Lung (tissue), 12 donors: ENCODE measurements around the gene C11orf91. TPM values are rescaled to one million over a fixed set of nuclear protein-coding genes. Genes with fewer than 3 reads are reported as not detected.

Source experiments
- ATAC-seq: fragments of 200-7000 bp; cut with Tn5 transposase; one replicate; pipeline ENCODE4 v1.9.1; 2020; ENCODE audit warnings: moderate number of reproducible peaks; ENCODE audit not compliant: insufficient read depth, low FRiP score
- DNase-seq, 3 donors: peaks; one replicate each; pipeline ENCODE4 v3.0.0-alpha.2; 2013 to 2017
- H3K27ac ChIP-seq, 2 donors: one replicate each; pipeline ENCODE4 v1.5.1; 2013; ENCODE audit warnings: mild to moderate bottlenecking in 2 of 2, moderate library complexity in 2 of 2, control low read depth in 1 of 2, inconsistent platforms in 1 of 2, low read depth in 1 of 2, low read length in 1 of 2
- H3K27me3 ChIP-seq, 3 donors: one replicate each; pipeline ENCODE4 v1.5.1; 2013; ENCODE audit warnings: low read length in 2 of 3; ENCODE audit not compliant: control insufficient read depth in 3 of 3, insufficient read depth in 3 of 3
- H3K36me3 ChIP-seq, 4 donors: one replicate each; pipeline ENCODE4 v1.5.1; 2013; ENCODE audit warnings: low read length in 4 of 4, mild to moderate bottlenecking in 1 of 4, moderate library complexity in 1 of 4; ENCODE audit not compliant: control insufficient read depth in 4 of 4, insufficient read depth in 4 of 4
- H3K4me1 ChIP-seq, 5 donors: one replicate each; pipeline ENCODE4 v1.5.1; 2013; ENCODE audit warnings: low read length in 5 of 5, mild to moderate bottlenecking in 2 of 5, moderate library complexity in 1 of 5; ENCODE audit not compliant: control insufficient read depth in 5 of 5, insufficient read depth in 5 of 5
- H3K4me3 ChIP-seq: one replicate; pipeline ENCODE4 v1.5.1; 2013; ENCODE audit warnings: mild to moderate bottlenecking, control low read depth, moderate library complexity
- H3K9ac ChIP-seq, 2 donors: one replicate each; pipeline ENCODE4 v1.5.1; 2013; ENCODE audit warnings: low read length in 2 of 2, control low read depth in 1 of 2; ENCODE audit not compliant: insufficient read depth in 1 of 2
- H3K9me3 ChIP-seq, 4 donors: one replicate each; pipeline ENCODE4 v1.5.1; 2013; ENCODE audit warnings: low read length in 3 of 4, mild to moderate bottlenecking in 1 of 4, moderate library complexity in 1 of 4; ENCODE audit not compliant: control insufficient read depth in 4 of 4, insufficient read depth in 3 of 4
- CTCF ChIP-seq: IDR thresholded peaks from 2 replicates; pipeline ENCODE4 v1.5.1; 2012; ENCODE audit warnings: mild to moderate bottlenecking; ENCODE audit errors: control extremely low read depth, extremely low read depth
- WGBS, 2 donors: extraction: QIAGEN DNeasy Blood & Tissue Kit; methylation state at CpG; one replicate each; pipeline ENCODE4 v1.1.7; 2013; 5-methylcytosine and 5-hydroxymethylcytosine counted together
- polyA plus RNA-seq, 2 donors: library from polyadenylated mRNA; stranded (reverse); fragments of 200-250 nt; gene quantifications; one replicate each; pipeline ENCODE4 v1.2.1, GENCODE V29; 2013
- total RNA-seq, 2 donors: library from RNA; depleted of rRNA in 1 of 2; stranded (reverse); fragments of >200 nt in 1 of 2; gene quantifications; one replicate each; pipeline ENCODE4 v1.2.1, GENCODE V29; 2014 to 2021
- donor health status: control.
- donor health status: control.
- donor health status: Bipolar disorder and iron deficiency.
- donor health status: healthy.
- donor health status: DM: yes; HTN: yes; CAD: no.

The C11orf91 gene
- total and polyA plus RNA-seq, 4 donors: 0.58 to 3.6 TPM; not detected in 2

GRCh38 chr11:33692541-33692940 is 8.1 kb downstream of the C11orf91 start:
- peak overlapping the region; percentile 69 to 88 for H3K27ac ChIP-seq
- TF ChIP-seq CTCF: no peak
- peak in 2 of 3 donors; percentile 25 to 66 for DNase-seq

GRCh38 chr11:33692013-33692504 is 8.6 kb downstream of the C11orf91 start:
- peak; percentile 52 for ATAC-seq
- H3K9me3 ChIP-seq: no peaks in the 10 kb centered on the region
- peak; percentile 88 to 98 (median 98) for DNase-seq
- no peak overlapping the region for H3K4me3 ChIP-seq
- 25 to 43% methylated on average over 9 of the region's 9 CpGs for WGBS, 2 donors
- no peak for TF ChIP-seq CTCF
- H3K27ac ChIP-seq: peak overlapping the region; percentile 79 to 91
- peak overlapping the region in 1 of 2 donors; percentile 76 for H3K9ac ChIP-seq
- no peaks in the 10 kb centered on the region for H3K36me3 ChIP-seq
- no peaks in the 10 kb centered on the region for H3K27me3 ChIP-seq
- peaks cover 9 to 34% (median 24%) of the 10 kb centered on the region in 5 donors for H3K4me1 ChIP-seq

More at GRCh38 chr11:33692541-33692940, 8.1 kb downstream of the C11orf91 start:
- 56 to 72% methylated on average over 5 of the region's 5 CpGs for WGBS, 2 donors
- no peak for ATAC-seq
- Histone ChIP-seq H3K9me3 (no peaks in the 10 kb centered on the region), H3K9ac (peak overlapping the region in 1 of 2 donors; percentile 76), H3K27me3 (no peaks in the 10 kb centered on the region), H3K4me1 (peaks cover 11 to 34% (median 27%) of the 10 kb centered on the region in 5 donors), H3K36me3 (no peaks in the 10 kb centered on the region), H3K4me3 (no peak overlapping the region)

DNA sequence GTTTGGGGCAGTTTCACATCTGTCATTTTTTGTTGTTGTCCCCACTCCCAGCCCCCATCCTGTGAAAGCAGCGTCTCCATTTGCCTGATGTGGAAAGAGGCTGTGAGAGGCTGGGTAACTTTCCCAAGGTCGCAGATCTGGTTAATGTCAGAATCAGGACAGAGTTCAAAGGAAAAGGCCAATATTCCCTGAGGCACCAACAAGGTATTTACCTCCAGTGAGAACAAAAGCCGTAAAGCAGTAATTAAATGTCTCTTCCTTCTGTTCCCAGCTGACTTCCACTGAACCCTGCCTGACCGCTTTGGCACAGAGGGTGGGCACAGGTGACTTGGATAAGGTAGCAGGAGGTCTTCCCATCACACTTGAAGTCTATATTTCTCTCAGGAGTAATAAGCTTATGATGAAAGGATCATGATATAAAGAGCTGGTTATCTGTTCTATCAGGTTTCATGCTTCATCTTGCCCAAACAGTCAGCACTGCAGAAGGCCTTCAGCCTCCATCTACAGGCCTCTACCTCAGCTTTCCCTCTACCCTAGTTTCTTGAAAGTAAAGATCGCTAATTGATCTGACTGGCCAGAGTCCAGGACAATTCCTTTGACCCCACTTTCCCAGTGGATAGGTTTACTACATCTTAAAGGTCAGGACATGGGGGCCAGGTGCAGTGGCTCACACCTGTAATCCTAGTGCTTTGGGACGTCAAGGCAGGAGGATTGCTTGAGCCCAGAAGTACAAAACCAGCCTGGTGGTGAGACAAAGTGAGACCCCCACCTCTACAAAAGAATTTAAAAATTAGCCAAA is 9.4 kb downstream of the C11orf91 start:
- Histone ChIP-seq H3K9ac (peak overlapping the region in 1 of 2 donors; percentile 76), H3K4me1 (peaks cover 6 to 34% (median 24%) of the 10 kb centered on the region in 5 donors), H3K27ac (peak overlapping the region; percentile 79 to 91), H3K4me3 (no peak overlapping the region), H3K27me3 (no peaks in the 10 kb centered on the region), H3K9me3 (no peaks in the 10 kb centered on the region), H3K36me3 (no peaks in the 10 kb centered on the region)
- no peak for TF ChIP-seq CTCF
- DNase-seq (no peak), ATAC-seq (no peak)
- WGBS, 2 donors: 81 to 84% methylated on average over 6 of the region's 6 CpGs
